GM12874 (cell line): Measurements from ENCODE around the gene PIGP.

Experiments
- TF ChIP-seq, protein P1 (sequence below): IDR thresholded peaks from 2 replicates; pipeline ENCODE4 v1.5.1; 2011; ENCODE audit warnings: low read depth, mild to moderate bottlenecking, control low read depth, low read length, moderate library complexity; ENCODE audit not compliant: insufficient read depth

Gene PIGP

DNA sequence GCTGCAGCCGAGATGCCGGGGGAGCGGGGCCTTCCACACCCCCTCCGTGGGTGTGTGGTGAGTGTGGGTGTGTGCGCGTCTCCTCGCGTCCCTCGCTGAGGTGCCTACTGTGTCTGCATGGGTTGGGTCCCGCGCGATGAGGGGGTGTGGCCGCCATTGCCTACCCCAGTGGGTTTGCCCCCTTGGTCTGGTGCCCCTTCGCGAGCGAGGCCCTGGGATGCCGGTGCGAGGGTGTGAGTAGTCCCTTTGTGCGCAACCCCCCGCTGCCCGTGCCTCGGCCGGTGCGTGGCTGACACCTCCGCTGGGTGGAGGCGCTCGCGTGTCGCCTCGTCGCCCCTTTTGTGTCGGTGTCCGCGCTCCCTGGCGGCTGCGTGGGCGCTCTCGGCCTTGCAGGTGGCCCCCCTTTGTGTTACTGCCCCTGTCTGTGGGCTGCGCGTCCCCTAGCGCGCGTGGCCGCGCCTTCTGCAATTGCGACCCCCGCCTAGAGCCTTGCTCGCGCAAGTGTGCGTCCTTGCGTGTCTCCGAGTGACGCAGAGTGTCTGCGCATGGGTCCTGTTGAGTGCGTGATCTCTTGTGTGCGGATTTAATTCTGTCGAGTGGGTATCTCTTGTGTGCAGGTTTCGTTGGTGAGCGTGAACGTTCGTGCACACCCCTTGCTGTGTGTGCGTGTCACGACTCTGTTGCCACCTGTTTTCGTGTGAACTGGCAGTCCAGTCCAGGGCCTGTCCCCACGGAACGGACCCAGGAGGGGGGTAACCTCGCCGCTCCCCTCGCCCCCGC lies 736 bp upstream of the PIGP start:
- TF ChIP-seq, protein P1, sequence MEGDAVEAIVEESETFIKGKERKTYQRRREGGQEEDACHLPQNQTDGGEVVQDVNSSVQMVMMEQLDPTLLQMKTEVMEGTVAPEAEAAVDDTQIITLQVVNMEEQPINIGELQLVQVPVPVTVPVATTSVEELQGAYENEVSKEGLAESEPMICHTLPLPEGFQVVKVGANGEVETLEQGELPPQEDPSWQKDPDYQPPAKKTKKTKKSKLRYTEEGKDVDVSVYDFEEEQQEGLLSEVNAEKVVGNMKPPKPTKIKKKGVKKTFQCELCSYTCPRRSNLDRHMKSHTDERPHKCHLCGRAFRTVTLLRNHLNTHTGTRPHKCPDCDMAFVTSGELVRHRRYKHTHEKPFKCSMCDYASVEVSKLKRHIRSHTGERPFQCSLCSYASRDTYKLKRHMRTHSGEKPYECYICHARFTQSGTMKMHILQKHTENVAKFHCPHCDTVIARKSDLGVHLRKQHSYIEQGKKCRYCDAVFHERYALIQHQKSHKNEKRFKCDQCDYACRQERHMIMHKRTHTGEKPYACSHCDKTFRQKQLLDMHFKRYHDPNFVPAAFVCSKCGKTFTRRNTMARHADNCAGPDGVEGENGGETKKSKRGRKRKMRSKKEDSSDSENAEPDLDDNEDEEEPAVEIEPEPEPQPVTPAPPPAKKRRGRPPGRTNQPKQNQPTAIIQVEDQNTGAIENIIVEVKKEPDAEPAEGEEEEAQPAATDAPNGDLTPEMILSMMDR: peak; percentile 32; the same call in 1 of the 2 replicates

DNA sequence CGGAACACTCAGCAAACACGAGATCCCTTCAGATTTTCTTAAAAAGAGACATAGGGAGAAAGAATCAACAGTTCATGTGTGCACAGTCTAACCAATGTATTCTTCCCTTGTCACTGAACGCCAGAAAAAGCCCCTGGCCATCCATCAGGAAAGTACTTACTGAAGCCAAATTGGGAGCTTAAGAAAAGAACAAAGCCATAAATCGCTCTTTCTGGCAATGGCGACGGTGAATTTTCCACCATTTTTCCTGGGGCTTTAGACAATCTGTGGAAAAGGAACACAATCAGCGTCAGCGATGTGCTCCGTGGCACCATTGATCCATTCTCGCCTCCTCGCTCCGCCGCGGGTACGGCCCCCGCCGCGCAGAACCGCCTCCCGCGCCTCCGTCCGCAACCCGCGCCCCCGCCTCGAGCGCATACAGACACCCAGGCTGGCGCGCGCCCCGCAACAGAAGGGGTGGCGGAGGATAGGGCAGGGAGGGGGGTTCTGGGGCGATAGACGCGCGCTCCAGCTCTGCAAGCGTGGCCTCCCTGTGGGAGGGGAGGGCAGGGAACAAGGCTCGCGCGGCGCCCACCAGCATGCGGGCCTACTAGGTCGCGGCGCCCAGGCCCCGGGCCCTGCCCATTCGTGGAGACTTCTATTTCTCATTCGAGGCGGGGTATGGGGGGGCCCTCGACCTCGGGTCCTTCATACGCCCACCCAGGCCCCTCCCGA lies 440 bp downstream of the PIGP start:
- TF ChIP-seq, protein P1: no peak

DNA sequence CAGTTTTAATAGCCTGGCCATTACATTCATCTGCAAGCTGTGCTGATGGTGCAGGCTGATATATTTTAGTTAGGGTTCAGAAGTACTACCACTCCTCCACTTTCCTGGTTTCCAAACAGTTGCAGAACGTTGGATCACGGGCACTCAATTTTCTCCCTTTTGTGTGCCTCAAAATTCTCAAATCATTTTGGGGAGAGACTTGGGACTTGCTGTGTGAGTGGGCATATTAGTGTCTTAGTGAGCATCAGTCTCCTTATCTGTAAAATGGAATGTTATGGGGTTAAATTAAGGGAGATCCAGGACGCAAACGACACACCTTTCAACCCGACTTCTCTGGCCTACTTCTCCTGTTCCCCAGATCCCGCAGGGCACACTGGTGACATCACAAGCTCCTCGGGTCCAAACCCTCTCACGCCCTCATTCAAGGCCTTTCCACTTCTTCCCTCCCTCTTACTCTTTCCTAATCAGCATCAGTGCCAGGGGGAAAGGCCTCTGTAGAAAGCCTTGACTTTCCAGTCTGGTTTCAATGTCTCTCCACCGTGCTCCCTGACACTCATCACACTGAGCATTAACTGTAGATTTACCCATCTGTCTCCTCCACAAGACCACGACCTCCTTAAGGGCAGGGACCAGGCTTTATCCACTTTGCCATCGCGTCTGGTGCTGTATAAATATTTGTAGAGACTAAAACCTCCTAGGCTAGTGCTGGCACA lies 1.2 kb downstream of the PIGP start:
- TF ChIP-seq, protein P1: no peak

DNA sequence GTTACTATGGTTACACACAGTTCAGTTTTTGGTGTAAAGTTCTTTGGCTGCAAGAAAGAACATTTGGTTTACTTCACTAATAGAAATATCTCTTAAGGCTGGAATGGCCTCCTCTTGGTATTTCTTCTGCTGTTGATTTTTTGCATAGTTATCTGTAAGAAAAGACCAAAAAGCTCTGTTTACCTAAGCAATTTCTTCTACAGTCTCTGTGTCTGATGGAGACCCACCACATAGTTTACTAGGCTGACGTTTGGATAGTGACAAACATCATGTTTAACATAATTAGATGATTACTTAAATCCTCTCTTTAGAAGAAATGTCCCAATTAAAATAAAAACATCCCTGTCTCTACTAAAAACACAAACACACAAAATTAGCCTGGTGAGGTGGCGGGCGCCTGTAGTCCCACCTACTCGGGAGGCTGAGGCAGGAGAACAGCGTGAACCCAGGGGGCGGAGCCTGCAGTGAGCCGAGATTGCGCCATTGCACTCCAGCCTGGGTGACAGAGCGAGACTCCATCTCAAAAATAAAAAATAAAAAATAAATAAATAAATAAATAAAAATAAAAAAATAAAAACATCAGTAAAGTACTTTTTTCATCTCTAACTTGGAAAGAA lies 7.2 kb downstream of the PIGP start:
- TF ChIP-seq, protein P1: no peak

DNA sequence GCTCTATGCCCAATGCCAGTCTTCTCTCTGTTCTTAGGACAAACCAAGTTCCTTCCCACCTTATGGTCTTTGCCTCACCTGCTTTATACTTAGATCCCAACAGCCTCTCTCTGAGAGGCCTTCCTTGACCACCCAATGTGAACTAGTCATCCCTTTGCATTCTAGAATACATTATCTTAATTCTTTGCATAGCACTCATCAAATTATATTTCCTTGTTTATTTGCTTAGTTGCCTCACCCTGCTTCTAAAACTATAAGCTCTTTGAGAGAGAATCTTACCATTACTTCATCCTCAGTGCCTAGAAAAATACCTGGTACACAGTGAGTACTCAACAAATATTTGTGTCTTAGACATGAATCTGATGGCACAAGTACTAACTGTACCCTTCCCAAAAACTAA lies 8.0 kb downstream of the PIGP start:
- TF ChIP-seq, protein P1: no peak

DNA sequence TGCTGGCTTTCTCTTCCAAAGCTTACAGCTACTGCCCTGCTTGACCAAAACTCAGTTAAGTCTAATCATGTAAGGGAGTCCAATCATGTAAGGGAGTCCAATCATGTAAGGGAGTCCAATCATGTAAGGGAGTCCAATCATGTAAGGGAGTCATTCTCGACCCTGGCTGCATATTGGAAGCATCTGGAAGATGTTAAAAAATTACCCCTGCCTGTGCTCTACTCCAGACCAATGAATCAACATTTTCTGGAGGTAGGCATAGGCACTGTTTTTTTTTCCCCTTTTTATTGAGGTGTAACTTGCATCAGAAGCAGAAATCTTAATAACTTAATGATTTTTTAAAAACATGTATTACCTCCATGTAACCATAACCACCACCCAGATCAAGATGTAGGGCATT lies 9.4 kb downstream of the PIGP start:
- TF ChIP-seq, protein P1: no peak

DNA sequence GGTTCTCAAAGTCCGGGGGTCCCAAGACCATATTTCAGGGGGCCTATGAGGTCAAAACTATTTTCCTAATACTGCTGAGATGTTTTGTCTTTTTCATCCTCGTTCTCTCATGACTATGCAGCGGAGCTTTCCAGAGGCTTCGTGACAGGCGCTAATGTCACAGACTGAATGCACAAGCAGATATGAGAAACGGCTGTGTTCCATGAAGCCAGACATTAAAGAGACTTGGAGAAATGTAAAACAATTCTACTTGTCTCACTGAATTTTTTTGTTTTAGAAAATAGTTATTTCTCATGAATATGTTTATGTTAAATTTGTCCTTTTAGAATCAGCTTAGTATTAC lies 10.3 kb downstream of the PIGP start:
- TF ChIP-seq, protein P1: no peak
